HG03575 (cell line): ENCODE measurements around the gene PRDM8.

ENCODE experiments used
- ATAC-seq: cut with Tn5 transposase; IDR thresholded peaks from one replicate; pipeline ENCODE4 v1.9.1; 2021; ENCODE audit not compliant: unreplicated experiment, insufficient number of reproducible peaks, low FRiP score; ENCODE audit errors: extremely low read depth

The PRDM8 gene

GRCh38 chr4:80249144-80249543 is 51.8 kb downstream of the PRDM8 start:
- no peak for ATAC-seq

GRCh38 chr4:80252427-80252826 is 55.1 kb downstream of the PRDM8 start:
- no peak for ATAC-seq

- ATAC-seq = no peak
Observed at GRCh38 chr4:80252953-80253352, 55.6 kb downstream of the PRDM8 start.

- ATAC-seq = no peak
Observed at GRCh38 chr4:80253510-80253909, 56.2 kb downstream of the PRDM8 start.
